DMS114 treated with DMSO at 0.1 percent for 48 hours (cell line): ENCODE results near the gene KRT6B.
"Not testable (repeated sequence)": the region's sequence is repeated elsewhere in the genome, so short reads cannot be mapped to it uniquely, and the experiment has no call there.

ENCODE experiments used
- DNase-seq: peaks from one replicate; lab custom pipeline; 2025; ENCODE audit not compliant: unreplicated experiment; lab: John Stamatoyannopoulos, UW

The KRT6B gene

GRCh38 chr12:52473768-52474167 lies 21.8 kb upstream of the KRT6B start, which contains the start of gene KRT6C:
Gene KRT6C, minus strand, starts transcription at chr12:52473805. Its CDS starts 68 bp downstream, at chr12:52473737.
- no peak for DNase-seq

- no peak for DNase-seq
Observed at GRCh38 chr12:52469853-52470252, 17.9 kb upstream of the KRT6B start.

- DNase-seq, result no peak
Observed at GRCh38 chr12:52464897-52465296, 13.0 kb upstream of the KRT6B start.

GRCh38 chr12:52461693-52462092 lies 9.7 kb upstream of the KRT6B start:
- no peak for DNase-seq

- no peak for DNase-seq
Observed at GRCh38 chr12:52458861-52459260, 6.9 kb upstream of the KRT6B start.

GRCh38 chr12:52455821-52456220 lies 3.9 kb upstream of the KRT6B start:
- no peak for DNase-seq

GRCh38 chr12:52454411-52455201 lies 2.7 kb upstream of the KRT6B start:
- DNase-seq, result no peak

- DNase-seq, result no peak
Observed at GRCh38 chr12:52448228-52448627, 3.7 kb downstream of the KRT6B start.

GRCh38 chr12:52447196-52447595 lies 4.8 kb downstream of the KRT6B start:
- DNase-seq, result not testable (repeated sequence)

GRCh38 chr12:52446367-52447045 lies 5.4 kb downstream of the KRT6B start:
- DNase-seq, result no peak

- DNase-seq, result no peak
Observed at GRCh38 chr12:52445876-52446275, 6.1 kb downstream of the KRT6B start.

GRCh38 chr12:52444647-52445595 lies 7.0 kb downstream of the KRT6B start:
- no peak for DNase-seq

- no peak for DNase-seq
Observed at GRCh38 chr12:52443966-52444365, 8.0 kb downstream of the KRT6B start.

- DNase-seq, result no peak
Observed at GRCh38 chr12:52442600-52443061, 9.3 kb downstream of the KRT6B start.

- DNase-seq, result no peak
Observed at GRCh38 chr12:52441320-52441911, 10.5 kb downstream of the KRT6B start.

- no peak for DNase-seq
Observed at GRCh38 chr12:52440821-52441319, 11.1 kb downstream of the KRT6B start.

- no peak for DNase-seq
Observed at GRCh38 chr12:52439845-52440244, 12.1 kb downstream of the KRT6B start.

GRCh38 chr12:52439420-52439819 lies 12.5 kb downstream of the KRT6B start:
- DNase-seq, result no peak

- DNase-seq, result no peak
Observed at GRCh38 chr12:52438305-52439301, 13.3 kb downstream of the KRT6B start.
